LNCaP clone FGC (cell line): ENCODE results near the gene CRYBG1.

Source experiments
- DNase-seq: peaks from one replicate; pipeline ENCODE4 v3.0.0-alpha.2; 2011; ENCODE audit warnings: low read depth
- H3K4me3 ChIP-seq: 2 replicates; pipeline ENCODE4 v1.5.1; 2011; ENCODE audit warnings: mild to moderate bottlenecking, low read depth, low read length, control low read depth
- TF ChIP-seq, protein P1 (sequence below): IDR thresholded peaks from 2 replicates; pipeline ENCODE4 v1.5.1; 2012; ENCODE audit warnings: mild to moderate bottlenecking; ENCODE audit not compliant: control insufficient read depth, insufficient read depth; ENCODE audit errors: extremely low read depth

The CRYBG1 gene

DNA sequence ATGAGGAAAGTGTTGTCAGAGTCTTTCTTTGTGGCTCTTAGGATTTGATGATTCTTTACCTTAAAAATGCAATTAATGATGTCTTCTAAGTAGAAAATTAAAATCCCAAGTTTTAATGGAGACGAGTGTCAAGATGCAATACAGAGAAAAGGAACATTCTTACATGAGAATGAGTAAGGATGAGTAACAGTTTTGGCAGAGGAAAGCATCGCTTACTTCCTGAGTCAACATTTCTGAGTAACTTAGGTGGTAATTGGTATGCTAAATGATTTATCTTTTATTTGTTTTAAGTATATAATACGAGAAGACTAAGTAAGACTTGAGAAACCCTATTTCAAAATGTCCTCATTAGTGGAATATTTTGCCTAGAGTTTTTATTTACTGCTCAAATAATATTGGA, 167.5 kb downstream of the CRYBG1 start:
- no peak for DNase-seq
- H3K4me3 ChIP-seq: no peak overlapping the region
- TF ChIP-seq, protein P1, sequence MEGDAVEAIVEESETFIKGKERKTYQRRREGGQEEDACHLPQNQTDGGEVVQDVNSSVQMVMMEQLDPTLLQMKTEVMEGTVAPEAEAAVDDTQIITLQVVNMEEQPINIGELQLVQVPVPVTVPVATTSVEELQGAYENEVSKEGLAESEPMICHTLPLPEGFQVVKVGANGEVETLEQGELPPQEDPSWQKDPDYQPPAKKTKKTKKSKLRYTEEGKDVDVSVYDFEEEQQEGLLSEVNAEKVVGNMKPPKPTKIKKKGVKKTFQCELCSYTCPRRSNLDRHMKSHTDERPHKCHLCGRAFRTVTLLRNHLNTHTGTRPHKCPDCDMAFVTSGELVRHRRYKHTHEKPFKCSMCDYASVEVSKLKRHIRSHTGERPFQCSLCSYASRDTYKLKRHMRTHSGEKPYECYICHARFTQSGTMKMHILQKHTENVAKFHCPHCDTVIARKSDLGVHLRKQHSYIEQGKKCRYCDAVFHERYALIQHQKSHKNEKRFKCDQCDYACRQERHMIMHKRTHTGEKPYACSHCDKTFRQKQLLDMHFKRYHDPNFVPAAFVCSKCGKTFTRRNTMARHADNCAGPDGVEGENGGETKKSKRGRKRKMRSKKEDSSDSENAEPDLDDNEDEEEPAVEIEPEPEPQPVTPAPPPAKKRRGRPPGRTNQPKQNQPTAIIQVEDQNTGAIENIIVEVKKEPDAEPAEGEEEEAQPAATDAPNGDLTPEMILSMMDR: no peak

DNA sequence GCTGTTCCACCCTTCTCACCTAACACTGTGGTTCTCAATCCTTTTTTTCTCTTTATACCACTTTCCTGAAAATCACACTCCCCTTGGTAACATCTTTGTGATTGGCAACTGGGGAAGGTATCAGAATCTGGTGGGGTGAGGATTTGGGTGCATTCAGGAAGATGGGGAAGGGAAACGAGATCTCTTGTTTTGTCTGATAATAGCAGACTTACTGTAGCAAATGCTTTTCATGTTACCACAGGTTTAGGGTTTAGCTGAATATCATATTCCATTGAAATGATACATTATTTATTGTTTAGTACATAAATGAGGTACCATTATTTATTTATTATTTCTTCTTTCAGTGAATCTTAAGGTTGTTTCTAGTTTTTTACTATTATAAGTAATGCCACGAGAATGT, 168.0 kb downstream of the CRYBG1 start:
- H3K4me3 ChIP-seq: no peak overlapping the region
- TF ChIP-seq, protein P1: no peak
- no peak for DNase-seq

DNA sequence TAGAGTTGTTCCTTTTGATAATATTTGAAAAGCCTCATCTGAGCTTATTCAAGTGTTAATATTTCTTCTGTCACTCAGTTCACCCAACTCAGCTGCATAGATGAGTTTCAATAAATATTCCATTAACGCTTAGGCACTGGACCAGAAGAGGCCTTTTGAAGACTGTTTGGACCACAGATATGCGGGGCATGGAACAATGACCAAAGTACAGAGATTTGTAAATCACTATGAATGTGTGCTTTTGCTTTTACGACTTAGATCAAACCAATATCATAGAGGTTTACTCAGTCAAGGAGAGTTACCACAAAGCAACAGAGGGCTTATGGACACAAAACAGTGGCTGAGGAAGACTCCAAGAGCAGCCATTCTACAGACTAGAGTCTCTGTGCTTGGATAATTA, 168.9 kb downstream of the CRYBG1 start:
- no peak for DNase-seq
- TF ChIP-seq, protein P1: no peak
- no peak overlapping the region for H3K4me3 ChIP-seq

DNA sequence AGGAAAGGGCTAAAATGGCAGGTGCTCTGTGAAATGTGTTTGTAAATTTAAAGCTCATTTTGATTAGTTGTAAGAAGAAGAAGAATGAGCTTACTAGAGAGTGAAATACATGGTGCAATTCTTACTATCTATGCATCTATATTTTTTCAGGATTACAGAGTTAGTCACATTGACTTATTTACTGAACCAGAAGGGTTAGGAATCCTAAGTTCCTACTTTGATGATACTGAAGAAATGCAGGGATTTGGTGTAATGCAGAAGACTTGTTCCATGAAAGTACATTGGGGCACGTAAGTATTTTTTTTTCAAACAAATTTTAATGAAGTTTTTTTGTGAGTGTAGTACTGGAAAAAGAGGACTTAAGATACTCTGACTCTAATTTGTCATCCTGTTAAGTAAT, 169.5 kb downstream of the CRYBG1 start:
- H3K4me3 ChIP-seq: no peak overlapping the region
- TF ChIP-seq, protein P1: no peak
- no peak for DNase-seq

DNA sequence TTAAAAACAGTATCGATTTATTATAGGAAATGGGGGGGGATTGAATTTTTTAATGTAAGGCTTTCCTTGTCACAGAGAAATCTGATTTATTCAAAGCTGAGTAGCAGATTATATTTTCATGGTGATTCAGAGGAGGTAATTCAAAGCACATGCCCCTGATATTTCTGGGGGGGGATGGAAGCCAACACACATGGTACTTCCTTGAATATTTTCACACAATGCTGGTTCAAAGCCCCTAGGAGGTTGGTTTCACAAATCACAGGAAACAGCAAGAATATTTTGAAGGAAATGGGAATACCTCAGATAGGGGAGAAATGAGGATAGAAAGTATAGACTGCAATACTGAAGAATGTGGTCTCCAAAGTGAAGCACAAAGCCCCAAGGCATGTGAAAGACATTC, 170.0 kb downstream of the CRYBG1 start:
- no peak overlapping the region for H3K4me3 ChIP-seq
- no peak for DNase-seq
- TF ChIP-seq, protein P1: no peak

DNA sequence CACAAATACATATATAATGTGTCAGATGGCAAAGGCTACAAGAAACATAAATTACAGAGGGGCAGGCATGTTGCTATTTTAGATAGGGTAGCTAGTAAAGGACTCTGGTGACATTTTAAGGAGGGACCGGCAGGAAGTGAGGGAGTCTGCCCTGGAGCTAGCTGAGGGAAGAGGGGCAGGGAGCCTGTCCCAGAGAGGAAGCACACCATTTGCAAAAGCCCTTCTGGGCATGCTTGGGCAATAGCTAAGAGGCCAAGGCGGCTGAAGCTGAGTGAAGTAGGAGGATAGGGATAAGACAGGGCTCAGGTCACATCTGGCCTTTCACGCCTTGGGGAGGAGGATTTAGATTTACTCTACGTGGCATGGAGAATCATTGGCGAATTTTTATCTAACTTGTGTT, 172.5 kb downstream of the CRYBG1 start:
- TF ChIP-seq, protein P1: no peak
- no peak overlapping the region for H3K4me3 ChIP-seq
- DNase-seq: no peak

DNA sequence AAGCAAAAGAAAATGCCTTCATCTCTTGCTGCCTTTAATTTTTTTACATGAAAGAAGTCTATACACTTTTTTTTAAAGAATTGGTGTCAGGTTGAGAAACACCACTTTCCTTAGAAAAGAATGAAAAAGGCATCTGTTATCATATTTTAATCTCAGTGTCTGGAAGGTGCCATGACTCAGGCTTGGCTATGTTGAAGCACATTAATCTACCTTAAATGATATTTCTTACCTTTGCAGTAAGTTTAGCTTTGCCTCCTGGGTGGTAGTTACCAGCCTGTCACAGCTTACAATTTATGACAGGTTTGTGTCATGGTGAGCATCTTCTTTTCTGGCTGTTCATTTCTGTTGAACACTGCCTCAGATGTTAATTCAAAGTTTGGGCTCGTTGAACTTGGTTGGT, 173.5 kb downstream of the CRYBG1 start:
- H3K4me3 ChIP-seq: no peak overlapping the region
- TF ChIP-seq, protein P1: no peak
- no peak for DNase-seq
